Transverse colon (tissue), 4 donors: ENCODE results near the gene RRAD. TPM values are rescaled to one million over a fixed set of nuclear protein-coding genes. Genes with fewer than 3 reads are reported as not detected.

Experiments used
- DNase-seq: peaks from one replicate; pipeline ENCODE4 v3.0.0-alpha.2; 2019
- H3K27ac ChIP-seq, 4 donors: fragments of 200-600 bp; sonication (generic); 2 replicates each; pipeline ENCODE4 v1.5.1; 2016 to 2018; ENCODE audit warnings: inconsistent platforms in 4 of 4
- H3K27me3 ChIP-seq: fragments of 200-600 bp; sonication (generic); 2 replicates; pipeline ENCODE4 v1.5.1; 2017; ENCODE audit warnings: inconsistent platforms
- H3K36me3 ChIP-seq, 4 donors: fragments of 200-600 bp; sonication (generic); 2 replicates each; pipeline ENCODE4 v1.5.1; 2017 to 2019; ENCODE audit warnings: inconsistent platforms in 4 of 4
- H3K4me1 ChIP-seq, 4 donors: fragments of 200-600 bp; sonication (generic); 2 replicates each; pipeline ENCODE4 v1.5.1; 2017 to 2020; ENCODE audit warnings: inconsistent platforms in 4 of 4
- H3K4me3 ChIP-seq, 4 donors: fragments of 200-600 bp; sonication (generic); 1 replicate in 1 of 4; 2 replicates in 3 of 4; pipeline versions ENCODE4 v1.5.1 to v1.6.1; 2017 to 2019; ENCODE audit warnings: inconsistent platforms in 4 of 4
- H3K9me3 ChIP-seq, 2 donors: fragments of 200-600 bp; sonication (generic); 2 replicates each; pipeline ENCODE4 v1.5.1; 2017 to 2019; ENCODE audit warnings: inconsistent platforms in 2 of 2
- EP300 ChIP-seq: sonication (generic); formaldehyde crosslinking; IDR thresholded peaks from one replicate; pipeline ENCODE4 v1.6.1; 2017; ENCODE audit warnings: antibody characterized with exemption, low read depth
- POLR2A ChIP-seq: fragments of 450-650 bp; IDR thresholded peaks from one replicate; pipeline ENCODE4 v1.6.1; 2016; ENCODE audit warnings: antibody characterized with exemption, mild to moderate bottlenecking, moderate library complexity
- POLR2AphosphoS5 ChIP-seq, 3 donors: sonication (generic); formaldehyde crosslinking; IDR thresholded peaks; one replicate each; pipeline ENCODE4 v1.6.1; 2016; ENCODE audit warnings: antibody characterized with exemption in 3 of 3
- WGBS, 2 donors: methylation state at CpG; one replicate each; pipeline ENCODE4 v1.1.5; 2018; ENCODE audit warnings: low coverage in 1 of 2; 5-methylcytosine and 5-hydroxymethylcytosine counted together
- in situ Hi-C, 4 donors: fragments of 200-750 bp; cut with MboI; loops; one replicate each; pipeline versions ENCODE4 v1.15.0 to v1.15.1; 2017; ENCODE audit warnings: low sequenced_read_pairs in 3 of 4, low pct_ligation_motif_present in 1 of 4, low pct_unique_long_range_greater_than_20kb in 1 of 4
- intact Hi-C: fragments of 100-400 bp; cut with DNase I; formaldehyde crosslinking; loops from one replicate; pipeline ENCODE4 v1.15.1; 2023; ENCODE audit warnings: low total_unique reads
- total RNA-seq, 4 donors: library from RNA; depleted of rRNA; stranded (reverse); fragments of >200 nt; gene quantifications; one replicate each; pipeline ENCODE4 v1.1.0, GENCODE V29; 2016
- TF ChIP-seq, protein P1 (sequence below), 5 experiments: fragments of 200-600 bp in 3 of 5; fragments of 450-650 bp in 2 of 5; sonication (generic) in 3 of 5; IDR thresholded peaks; 1 replicate in 2 of 5; 2 replicates in 3 of 5; pipeline ENCODE4 v1.5.1; 2016 to 2017; ENCODE audit warnings: antibody characterized with exemption in 5 of 5, inconsistent platforms in 3 of 5, mild to moderate bottlenecking in 2 of 5, moderate library complexity in 1 of 5

The RRAD gene
- total RNA-seq, 4 donors from 2014 or later = 3.5 to 15.3 (median 4.2) TPM; not detected in 1

DNA sequence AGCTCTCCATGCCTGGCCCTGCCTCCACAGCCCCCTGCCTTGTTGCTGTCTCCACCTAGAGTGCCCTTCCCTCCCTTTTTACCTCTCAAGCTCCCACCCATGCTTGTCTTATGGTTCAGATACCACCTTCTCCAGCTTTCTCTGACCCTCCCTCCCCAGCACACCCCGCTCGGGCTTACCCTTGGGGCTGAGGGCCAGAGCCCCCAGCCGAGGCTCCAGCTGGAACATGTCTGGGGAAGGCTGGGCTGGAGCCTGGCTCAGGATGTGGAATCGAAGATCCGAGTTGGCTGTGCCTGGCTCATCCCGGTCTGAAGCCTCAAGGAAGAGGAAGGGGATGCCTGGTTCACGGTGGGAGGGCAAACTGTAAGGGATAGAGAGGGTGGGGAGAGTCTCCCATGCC, 10.3 kb downstream of the RRAD start:
- Histone ChIP-seq H3K4me3 (no peak overlapping the region), H3K9me3 (no peaks in the 10 kb centered on the region), H3K27me3 (no peaks in the 10 kb centered on the region), H3K36me3 (no peaks in the 10 kb centered on the region), H3K27ac (no peak overlapping the region), H3K4me1 (peaks cover 0 to 9% (median 6%) of the 10 kb centered on the region in 4 donors)
- intact Hi-C loops = no loop called here
- no peak for DNase-seq
- TF ChIP-seq, protein P1, sequence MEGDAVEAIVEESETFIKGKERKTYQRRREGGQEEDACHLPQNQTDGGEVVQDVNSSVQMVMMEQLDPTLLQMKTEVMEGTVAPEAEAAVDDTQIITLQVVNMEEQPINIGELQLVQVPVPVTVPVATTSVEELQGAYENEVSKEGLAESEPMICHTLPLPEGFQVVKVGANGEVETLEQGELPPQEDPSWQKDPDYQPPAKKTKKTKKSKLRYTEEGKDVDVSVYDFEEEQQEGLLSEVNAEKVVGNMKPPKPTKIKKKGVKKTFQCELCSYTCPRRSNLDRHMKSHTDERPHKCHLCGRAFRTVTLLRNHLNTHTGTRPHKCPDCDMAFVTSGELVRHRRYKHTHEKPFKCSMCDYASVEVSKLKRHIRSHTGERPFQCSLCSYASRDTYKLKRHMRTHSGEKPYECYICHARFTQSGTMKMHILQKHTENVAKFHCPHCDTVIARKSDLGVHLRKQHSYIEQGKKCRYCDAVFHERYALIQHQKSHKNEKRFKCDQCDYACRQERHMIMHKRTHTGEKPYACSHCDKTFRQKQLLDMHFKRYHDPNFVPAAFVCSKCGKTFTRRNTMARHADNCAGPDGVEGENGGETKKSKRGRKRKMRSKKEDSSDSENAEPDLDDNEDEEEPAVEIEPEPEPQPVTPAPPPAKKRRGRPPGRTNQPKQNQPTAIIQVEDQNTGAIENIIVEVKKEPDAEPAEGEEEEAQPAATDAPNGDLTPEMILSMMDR (IDR thresholded peaks at IDR 0.05) = no peak
- in situ Hi-C loops = no loop called here
- 76 to 80% methylated on average over 1 to 7 of the region's 7 CpGs for WGBS, 2 donors

GRCh38 chr16:66914541-66914940, 10.8 kb downstream of the RRAD start:
- Histone ChIP-seq H3K9me3 (no peaks in the 10 kb centered on the region), H3K4me1 (peaks cover 0 to 9% (median 6%) of the 10 kb centered on the region in 4 donors), H3K36me3 (no peaks in the 10 kb centered on the region), H3K27ac (no peak overlapping the region), H3K27me3 (no peaks in the 10 kb centered on the region), H3K4me3 (no peak overlapping the region)
- no peak for TF ChIP-seq EP300
- 94 to 95% methylated on average over 6 to 7 of the region's 7 CpGs for WGBS, 2 donors
- DNase-seq = no peak
- intact Hi-C loops = no loop called here
- in situ Hi-C loops = no loop called here

- peaks cover 0 to 2% (median 1%) of the 10 kb centered on the region in 4 donors for H3K4me1 ChIP-seq
- no peak overlapping the region for H3K4me3 ChIP-seq
- H3K36me3 ChIP-seq = no peaks in the 10 kb centered on the region
- intact Hi-C loops (no loop called here), in situ Hi-C loops (no loop called here)
- no peak overlapping the region for H3K27ac ChIP-seq
- no peaks in the 10 kb centered on the region for H3K27me3 ChIP-seq
- no peak for DNase-seq
- 78% methylated on average over 4 of the region's 4 CpGs; no CpG with 5 or more reads in 1 of the 2 donors for WGBS, 2 donors
- no peaks in the 10 kb centered on the region for H3K9me3 ChIP-seq
- TF ChIP-seq POLR2AphosphoS5 (IDR thresholded peaks at IDR 0.05) (no peak), EP300 (no peak), POLR2A (no peak)
- TF ChIP-seq, protein P1 (IDR thresholded peaks at IDR 0.05) = no peak
Measured at GRCh38 chr16:66913711-66914110, 11.6 kb downstream of the RRAD start.

DNA sequence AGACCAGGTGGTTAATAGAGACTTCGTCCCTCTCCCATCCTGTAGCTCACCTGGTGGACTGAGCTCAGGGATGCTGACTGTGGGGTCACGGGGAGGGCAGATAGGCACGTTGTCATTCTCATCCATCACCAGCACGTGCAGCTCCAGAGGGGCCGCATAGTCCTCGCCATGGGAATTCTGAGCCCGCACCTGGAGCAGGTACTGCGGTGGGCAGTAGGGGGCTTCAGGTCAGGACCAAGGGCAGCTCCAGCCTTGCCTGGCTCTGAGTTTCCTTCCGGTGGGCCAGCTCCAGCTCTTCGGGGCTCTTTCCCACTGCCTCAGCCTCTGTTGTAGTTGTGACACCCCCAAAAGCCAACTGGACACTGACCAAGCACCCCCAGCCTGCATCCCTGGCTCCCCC, 12.3 kb downstream of the RRAD start:
- DNase-seq = no peak
- Histone ChIP-seq H3K27ac (no peak overlapping the region), H3K36me3 (no peaks in the 10 kb centered on the region), H3K9me3 (no peaks in the 10 kb centered on the region), H3K27me3 (no peaks in the 10 kb centered on the region), H3K4me3 (no peak overlapping the region), H3K4me1 (no peaks in the 10 kb centered on the region)
- WGBS, 2 donors = 75% methylated on average over 10 of the region's 10 CpGs; no CpG with 5 or more reads in 1 of the 2 donors
- no peak for TF ChIP-seq EP300
- no peak for TF ChIP-seq POLR2A
- TF ChIP-seq, protein P1 (IDR thresholded peaks at IDR 0.05) = no peak
- TF ChIP-seq POLR2AphosphoS5 (IDR thresholded peaks at IDR 0.05) = no peak
- intact Hi-C loops = no loop called here
- in situ Hi-C loops = no loop called here

- WGBS, 2 donors = 98% methylated on average over 7 of the region's 8 CpGs; no CpG with 5 or more reads in 1 of the 2 donors
- H3K9me3 ChIP-seq = no peaks in the 10 kb centered on the region
- H3K36me3 ChIP-seq = no peaks in the 10 kb centered on the region
- DNase-seq = no peak
- no peaks in the 10 kb centered on the region for H3K27me3 ChIP-seq
- H3K27ac ChIP-seq = no peak overlapping the region
- intact Hi-C loops (no loop called here), in situ Hi-C loops (no loop called here)
- TF ChIP-seq, protein P1 (IDR thresholded peaks at IDR 0.05) = no peak
- TF ChIP-seq POLR2AphosphoS5 (IDR thresholded peaks at IDR 0.05) (no peak), POLR2A (no peak), EP300 (no peak)
- no peak overlapping the region for H3K4me3 ChIP-seq
- no peaks in the 10 kb centered on the region for H3K4me1 ChIP-seq
Measured at GRCh38 chr16:66911801-66912200, 13.5 kb downstream of the RRAD start.
